Heart left ventricle (tissue), 16 donors: ENCODE data around the gene LARP4. TPM values are rescaled to one million over a fixed set of nuclear protein-coding genes. Genes with fewer than 3 reads are reported as not detected.
"Not testable (repeated sequence)": the region's sequence is repeated elsewhere in the genome, so short reads cannot be mapped to it uniquely, and the experiment has no call there.

Experiments used
- ATAC-seq, 4 donors: fragments of 200-7000 bp; cut with Tn5 transposase; one replicate each; pipeline ENCODE4 v1.9.1; 2020 to 2022; ENCODE audit warnings: moderate library complexity in 4 of 4, mild to moderate bottlenecking in 3 of 4, moderate number of reproducible peaks in 1 of 4
- DNase-seq, 5 donors: peaks; one replicate each; pipeline ENCODE4 v3.0.0-alpha.2; 2020
- H3K27ac ChIP-seq, 12 donors: fragments of 200-600 bp; sonication (generic) in 4 of 12; one replicate each; pipeline versions ENCODE4 v1.5.0 to v1.8.0; 2016 to 2022; ENCODE audit warnings: mild to moderate bottlenecking in 2 of 12
- H3K27me3 ChIP-seq, 9 donors: fragments of 200-600 bp; sonication (generic) in 2 of 9; one replicate each; pipeline versions ENCODE4 v1.5.1 to v1.8.0; 2016 to 2022; ENCODE audit warnings: mild to moderate bottlenecking in 3 of 9
- H3K36me3 ChIP-seq, 9 donors: fragments of 200-600 bp; sonication (generic) in 2 of 9; one replicate each; pipeline versions ENCODE4 v1.5.0 to v1.8.0; 2018 to 2022; ENCODE audit warnings: mild to moderate bottlenecking in 2 of 9
- H3K4me1 ChIP-seq, 12 donors: fragments of 200-600 bp; sonication (generic) in 4 of 12; one replicate each; pipeline versions ENCODE4 v1.5.0 to v1.8.0; 2016 to 2022; ENCODE audit warnings: mild to moderate bottlenecking in 3 of 12
- H3K4me3 ChIP-seq, 12 donors: fragments of 200-600 bp; sonication (generic) in 4 of 12; one replicate each; pipeline versions ENCODE4 v1.5.0 to v1.8.0; 2017 to 2022; ENCODE audit warnings: mild to moderate bottlenecking in 9 of 12, moderate library complexity in 4 of 12
- H3K9me3 ChIP-seq, 12 donors: fragments of 200-600 bp; sonication (generic) in 4 of 12; one replicate each; pipeline versions ENCODE4 v1.5.0 to v1.8.0; 2016 to 2022; ENCODE audit warnings: mild to moderate bottlenecking in 1 of 12
- CTCF ChIP-seq, 12 donors: fragments of 200-600 bp; sonication (generic) in 4 of 12; IDR thresholded peaks; one replicate each; pipeline versions ENCODE4 v1.5.0 to v1.8.0; 2018 to 2022; ENCODE audit warnings: antibody characterized with exemption in 12 of 12, mild to moderate bottlenecking in 5 of 12
- POLR2A ChIP-seq, 2 donors: fragments of 450-650 bp; IDR thresholded peaks; one replicate each; pipeline ENCODE4 v1.6.1; 2017; ENCODE audit warnings: antibody characterized with exemption in 2 of 2, mild to moderate bottlenecking in 2 of 2, moderate library complexity in 2 of 2
- WGBS, 4 donors: extraction: QIAGEN DNeasy Blood & Tissue Kit in 2 of 4; methylation state at CpG; one replicate each; pipeline versions ENCODE4 v1.1.5 to v1.1.7; 2013 to 2018; 5-methylcytosine and 5-hydroxymethylcytosine counted together
- intact Hi-C, 10 donors: fragments of 100-400 bp; cut with DNase I; formaldehyde crosslinking; loops; one replicate each; pipeline versions ENCODE4 v1.11.1 to v1.14.2; 2022
- polyA plus RNA-seq, 2 donors: library from polyadenylated mRNA; stranded (reverse); fragments of 200-250 nt; gene quantifications; one replicate each; pipeline ENCODE4 v1.2.3, GENCODE V29; 2013
- total RNA-seq, 9 donors: library from RNA; depleted of rRNA in 2 of 9; stranded (reverse); fragments of >200 nt in 2 of 9; fragmentation: NEBNext Ultra II Directional in 3 of 9; extraction: Animal tissue kit (Norgen Biotek cat#: 25700) in 3 of 9; gene quantifications; one replicate each; pipeline versions ENCODE4 v1.1.0 to v1.2.4, GENCODE V29; 2016 to 2023
- donor health status: ischemic (EF 13 %, LVEDD 7.1; RV severe dilation, severe dysfunction).
- donor health status: healthy with polysubstance abuse.
- donor health status: DM: no; HTN: yes; CAD: no.
- donor health status: DM: no; HTN: no; CAD: no.
- donor health status: ischemic (EF 25% LVEDD 6.9; RV normal size, moderate dysfunction).
- donor health status: ischemic (EF 25% LVEDD 5.7; RV mildly dilated, moderate dysfunction).
- donor health status: healthy.
- donor health status: DM: yes; HTN: yes; CAD: no.
- donor health status: ischemic (EF 35%, LVEDD 5.7; RV mildly dilated, moderate dysfunction).
- donor health status: nonischemic (EF 11% LVEDD 7.7; RV severe dilation, severe dysfunction).
- donor health status: DM: yes; HTN: yes; CAD: no.
- donor health status: PGD.
- donor health status: ischemic (EF 29% LVEDD 5.4; RV normal size, mild dysfunction).
- donor health status: nonischemic (EF 23%, LVEDD 6.1; RV moderate dilation, normal function).

The LARP4 gene
- total and polyA plus RNA-seq, 11 donors: 10.3 to 77.1 (median 50.9) TPM

GRCh38 chr12:50411051-50411660 is 10.5 kb downstream of the LARP4 start:
- no peak for TF ChIP-seq CTCF (IDR thresholded peaks at IDR 0.05)
- no peak for TF ChIP-seq POLR2A (IDR thresholded peaks at IDR 0.05)
- Histone ChIP-seq H3K4me3 (no peak overlapping the region), H3K9me3 (no peaks in the 10 kb centered on the region), H3K27me3 (no peaks in the 10 kb centered on the region), H3K4me1 (peaks cover 0 to 30% (median 14%) of the 10 kb centered on the region in 12 donors), H3K27ac (no peak overlapping the region), H3K36me3 (peaks cover 0 to 18% (median 2%) of the 10 kb centered on the region in 9 donors)
- ATAC-seq: no peak
- intact Hi-C loops: no loop called here
- WGBS, 4 donors: 88 to 94% (median 89%) methylated on average over 9 of the region's 9 CpGs
- no peak for DNase-seq

- ATAC-seq (no peak), DNase-seq (no peak)
- intact Hi-C loops: no loop called here
- Histone ChIP-seq H3K4me1 (peaks cover 0 to 33% (median 10%) of the 10 kb centered on the region in 12 donors), H3K27me3 (no peaks in the 10 kb centered on the region), H3K9me3 (no peaks in the 10 kb centered on the region), H3K36me3 (peaks cover 0 to 28% (median 4%) of the 10 kb centered on the region in 9 donors), H3K27ac (no peak overlapping the region), H3K4me3 (no peak overlapping the region)
- TF ChIP-seq POLR2A (IDR thresholded peaks at IDR 0.05) (no peak), CTCF (IDR thresholded peaks at IDR 0.05) (no peak)
- 87 to 95% (median 90%) methylated on average over 6 of the region's 6 CpGs for WGBS, 4 donors
Observed at GRCh38 chr12:50415899-50416479, 15.3 kb downstream of the LARP4 start.

GRCh38 chr12:50419112-50419909 is 18.6 kb downstream of the LARP4 start:
- 77 to 85% (median 81%) methylated on average over 5 of the region's 5 CpGs for WGBS, 4 donors
- no peaks in the 10 kb centered on the region for H3K9me3 ChIP-seq
- ATAC-seq (no peak), DNase-seq (no peak)
- no peak for TF ChIP-seq POLR2A (IDR thresholded peaks at IDR 0.05)
- TF ChIP-seq CTCF (IDR thresholded peaks at IDR 0.05): no peak
- no peak overlapping the region for H3K4me3 ChIP-seq
- intact Hi-C loops: no loop called here
- peaks cover 0 to 28% (median 6%) of the 10 kb centered on the region in 12 donors for H3K4me1 ChIP-seq
- H3K36me3 ChIP-seq: peaks cover 0 to 27% (median 4%) of the 10 kb centered on the region in 9 donors
- H3K27ac ChIP-seq: no peak overlapping the region
- no peaks in the 10 kb centered on the region for H3K27me3 ChIP-seq

DNA sequence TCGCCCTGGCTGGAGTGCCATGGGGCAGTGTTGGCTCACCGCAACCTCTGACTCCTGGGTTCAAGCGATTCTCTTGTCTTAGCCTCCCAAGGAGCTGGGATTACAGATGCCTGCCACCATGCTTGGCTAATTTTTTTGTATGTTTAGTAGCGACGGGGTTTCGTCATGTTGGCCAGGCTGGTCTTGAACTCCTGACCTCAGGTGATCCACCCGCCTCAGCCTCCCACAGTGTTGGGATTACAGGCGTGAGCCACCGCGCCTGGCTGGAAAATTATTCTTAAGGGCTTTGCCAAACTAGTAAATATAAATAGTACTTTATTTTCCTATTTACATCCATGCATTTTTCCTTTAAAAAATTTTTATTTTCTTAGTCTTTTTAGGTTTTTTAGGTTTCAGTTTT is 22.2 kb downstream of the LARP4 start:
- intact Hi-C loops, DNase-seq, ATAC-seq, H3K9me3 ChIP-seq, H3K27me3 ChIP-seq, H3K27ac ChIP-seq, H3K4me3 ChIP-seq: not testable (repeated sequence)
- Histone ChIP-seq H3K4me1 (peaks cover 0 to 21% (median 10%) of the 10 kb centered on the region in 12 donors), H3K36me3 (peaks cover 0 to 21% (median 3%) of the 10 kb centered on the region in 9 donors)
- 92 to 97% (median 95%) methylated on average over 10 of the region's 10 CpGs for WGBS, 4 donors

GRCh38 chr12:50423342-50423741 is 22.7 kb downstream of the LARP4 start:
- intact Hi-C loops, DNase-seq, H3K9me3 ChIP-seq, H3K27ac ChIP-seq, ATAC-seq, H3K27me3 ChIP-seq, H3K4me3 ChIP-seq: not testable (repeated sequence)
- Histone ChIP-seq H3K4me1 (peaks cover 0 to 16% (median 10%) of the 10 kb centered on the region in 12 donors), H3K36me3 (peaks cover 0 to 25% (median 8%) of the 10 kb centered on the region in 9 donors)
- 92 to 97% (median 93%) methylated on average over 10 of the region's 10 CpGs for WGBS, 4 donors
